Vagina (tissue), 2 donors: Measurements from ENCODE around the gene LMBRD2.

Source experiments
- POLR2A ChIP-seq, 2 donors: fragments of 450-650 bp; IDR thresholded peaks; one replicate each; pipeline ENCODE4 v1.6.1; 2017; ENCODE audit warnings: antibody characterized with exemption in 2 of 2, mild to moderate bottlenecking in 2 of 2, moderate library complexity in 2 of 2
- TF ChIP-seq, protein P1 (sequence below), 3 experiments: fragments of 450-650 bp in 2 of 3; fragments of 200-600 bp in 1 of 3; sonication (generic) in 1 of 3; IDR thresholded peaks; one replicate each; pipeline ENCODE4 v1.5.1; 2017 to 2019; ENCODE audit warnings: antibody characterized with exemption in 3 of 3, mild to moderate bottlenecking in 2 of 3, moderate library complexity in 2 of 3

DNA sequence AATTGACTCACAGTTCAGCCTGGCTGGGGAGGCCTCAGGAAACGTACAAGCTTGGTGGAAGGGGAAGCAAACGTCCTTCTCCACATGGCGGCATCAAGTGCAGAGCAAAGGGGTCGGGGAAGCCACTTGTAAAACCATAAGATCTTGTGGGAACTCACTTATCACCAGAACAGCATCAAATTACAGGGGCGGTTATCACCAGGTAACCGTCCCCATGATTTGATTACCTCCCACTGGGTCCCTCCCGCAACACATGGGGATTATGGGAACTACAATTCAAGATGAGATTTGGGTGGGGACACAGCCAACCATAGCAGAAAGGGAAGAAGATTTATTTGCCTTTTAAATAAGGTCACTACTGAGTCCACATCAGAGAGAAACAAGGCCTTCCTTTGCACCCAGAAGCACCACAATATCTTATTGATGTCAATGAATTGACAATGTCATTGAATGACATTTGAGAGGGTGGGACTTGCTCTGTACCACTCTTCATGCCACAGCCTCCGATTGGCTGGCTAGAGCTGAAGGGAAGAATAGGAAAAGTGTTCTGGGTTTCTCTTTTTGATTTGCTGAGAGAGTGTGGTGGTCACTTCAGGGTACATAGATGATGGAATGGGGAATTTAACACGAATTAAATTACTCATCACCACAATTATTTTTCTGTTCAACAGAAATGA lies 11.3 kb upstream of the LMBRD2 start:
- TF ChIP-seq, protein P1, sequence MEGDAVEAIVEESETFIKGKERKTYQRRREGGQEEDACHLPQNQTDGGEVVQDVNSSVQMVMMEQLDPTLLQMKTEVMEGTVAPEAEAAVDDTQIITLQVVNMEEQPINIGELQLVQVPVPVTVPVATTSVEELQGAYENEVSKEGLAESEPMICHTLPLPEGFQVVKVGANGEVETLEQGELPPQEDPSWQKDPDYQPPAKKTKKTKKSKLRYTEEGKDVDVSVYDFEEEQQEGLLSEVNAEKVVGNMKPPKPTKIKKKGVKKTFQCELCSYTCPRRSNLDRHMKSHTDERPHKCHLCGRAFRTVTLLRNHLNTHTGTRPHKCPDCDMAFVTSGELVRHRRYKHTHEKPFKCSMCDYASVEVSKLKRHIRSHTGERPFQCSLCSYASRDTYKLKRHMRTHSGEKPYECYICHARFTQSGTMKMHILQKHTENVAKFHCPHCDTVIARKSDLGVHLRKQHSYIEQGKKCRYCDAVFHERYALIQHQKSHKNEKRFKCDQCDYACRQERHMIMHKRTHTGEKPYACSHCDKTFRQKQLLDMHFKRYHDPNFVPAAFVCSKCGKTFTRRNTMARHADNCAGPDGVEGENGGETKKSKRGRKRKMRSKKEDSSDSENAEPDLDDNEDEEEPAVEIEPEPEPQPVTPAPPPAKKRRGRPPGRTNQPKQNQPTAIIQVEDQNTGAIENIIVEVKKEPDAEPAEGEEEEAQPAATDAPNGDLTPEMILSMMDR (IDR thresholded peaks at IDR 0.05): no peak
- TF ChIP-seq POLR2A (IDR thresholded peaks at IDR 0.05): no peak
